Activated T-cell treated with anti-CD3 and anti-CD28 coated beads, Interleukin-2, amount 50 U/mL, for 48 hours (primary cell): Measurements from ENCODE around the gene SLC17A8.
"Not testable (repeated sequence)": the region's sequence is repeated elsewhere in the genome, so short reads cannot be mapped to it uniquely, and the experiment has no call there.

Experiments
- DNase-seq, 2 experiments: peaks; one replicate each; pipeline ENCODE4 v3.0.0-alpha.2; 2020

The SLC17A8 gene

DNA sequence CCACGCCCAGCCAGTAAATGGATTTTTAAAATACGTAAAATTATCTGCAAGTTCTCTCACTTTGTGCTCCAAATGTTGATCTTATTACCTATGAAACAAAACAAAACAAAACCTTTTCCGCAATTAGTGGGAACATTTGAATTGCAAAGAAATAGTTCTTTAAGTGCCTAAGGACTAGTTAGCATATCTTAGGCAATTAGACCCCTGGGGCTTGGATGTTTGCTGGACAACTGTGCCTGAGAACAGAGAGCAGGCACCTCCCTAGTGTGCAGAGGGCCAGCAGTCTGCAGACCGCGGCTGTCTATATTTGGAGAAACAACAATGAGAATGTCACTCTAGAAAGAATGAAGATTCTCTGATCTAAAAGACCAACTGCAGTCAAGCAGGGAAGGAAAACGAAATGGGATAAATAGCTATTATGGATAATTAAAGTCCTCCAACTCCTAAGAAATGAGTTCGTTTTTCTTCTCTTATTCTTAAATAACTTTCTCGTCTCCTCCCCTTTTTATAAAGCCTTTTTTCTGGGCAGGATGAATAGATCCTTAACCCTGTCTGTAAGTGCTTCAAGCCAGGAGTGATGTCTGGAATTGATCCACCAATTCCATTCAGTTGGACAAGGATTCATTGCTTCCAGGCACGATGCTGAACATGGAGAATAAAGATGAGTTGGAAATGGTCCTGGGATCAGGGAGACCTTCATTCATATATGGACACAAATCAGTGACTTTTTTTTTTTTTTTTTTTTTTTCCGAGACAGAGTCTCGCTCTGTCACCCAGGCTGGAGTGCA is 16.2 kb downstream of the SLC17A8 start:
- no peak for DNase-seq

DNA sequence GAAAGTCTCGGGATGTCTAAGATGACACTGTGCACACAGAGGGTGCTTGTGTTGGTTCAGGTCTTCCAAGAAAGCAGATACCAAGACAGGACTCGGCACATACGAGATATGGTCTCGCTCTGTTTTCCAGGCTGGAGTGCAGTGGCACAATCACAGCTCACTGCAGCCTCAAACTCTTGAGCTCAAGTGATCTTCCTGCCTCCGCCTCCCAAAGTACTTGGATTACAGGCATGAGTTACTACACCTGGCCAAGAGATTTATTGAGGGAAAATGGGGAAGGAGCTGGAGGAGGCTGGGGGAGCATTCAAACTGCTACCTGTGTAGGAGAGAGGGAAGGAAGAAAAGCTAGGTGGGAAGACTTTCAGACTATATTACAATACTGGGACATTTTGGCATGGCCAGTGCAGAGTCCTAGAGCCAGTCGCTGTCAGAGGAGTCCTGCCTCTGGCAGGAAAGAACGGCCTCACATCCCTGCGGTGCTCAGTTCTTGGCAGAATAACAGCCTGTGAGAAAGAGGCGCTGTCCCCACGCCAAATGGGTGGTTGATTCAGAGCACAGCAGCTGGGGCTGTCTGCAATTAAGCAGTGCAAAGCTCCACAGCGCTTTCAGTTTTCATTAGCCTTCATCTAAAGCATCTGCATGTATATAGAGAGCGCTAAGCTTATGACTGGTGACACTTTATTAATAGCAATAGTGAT is 18.3 kb downstream of the SLC17A8 start:
- DNase-seq, result no peak

- DNase-seq, result no peak
Observed at GRCh38 chr12:100376161-100376560, 19.3 kb downstream of the SLC17A8 start.

- no peak for DNase-seq
Observed at GRCh38 chr12:100381379-100381778, 24.5 kb downstream of the SLC17A8 start.

DNA sequence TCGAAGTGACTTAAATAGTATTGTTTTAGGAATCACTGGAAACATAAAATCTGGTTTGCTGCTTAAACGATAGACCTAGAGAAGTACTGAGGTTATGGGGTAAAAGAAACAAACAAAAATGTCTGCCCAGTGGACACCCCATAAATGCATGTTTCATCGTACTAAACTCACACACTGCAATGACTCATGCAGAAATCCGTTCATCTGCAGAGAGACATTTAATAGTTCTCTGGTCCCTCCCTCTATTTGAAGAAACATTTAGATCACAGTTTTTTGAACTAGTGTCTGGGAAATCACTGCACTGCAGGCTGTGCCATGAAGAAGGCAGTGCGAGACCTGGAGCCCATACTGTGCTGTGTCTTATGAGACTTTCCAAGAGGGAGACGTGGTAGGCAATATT is 25.5 kb downstream of the SLC17A8 start:
- DNase-seq, result no peak

DNA sequence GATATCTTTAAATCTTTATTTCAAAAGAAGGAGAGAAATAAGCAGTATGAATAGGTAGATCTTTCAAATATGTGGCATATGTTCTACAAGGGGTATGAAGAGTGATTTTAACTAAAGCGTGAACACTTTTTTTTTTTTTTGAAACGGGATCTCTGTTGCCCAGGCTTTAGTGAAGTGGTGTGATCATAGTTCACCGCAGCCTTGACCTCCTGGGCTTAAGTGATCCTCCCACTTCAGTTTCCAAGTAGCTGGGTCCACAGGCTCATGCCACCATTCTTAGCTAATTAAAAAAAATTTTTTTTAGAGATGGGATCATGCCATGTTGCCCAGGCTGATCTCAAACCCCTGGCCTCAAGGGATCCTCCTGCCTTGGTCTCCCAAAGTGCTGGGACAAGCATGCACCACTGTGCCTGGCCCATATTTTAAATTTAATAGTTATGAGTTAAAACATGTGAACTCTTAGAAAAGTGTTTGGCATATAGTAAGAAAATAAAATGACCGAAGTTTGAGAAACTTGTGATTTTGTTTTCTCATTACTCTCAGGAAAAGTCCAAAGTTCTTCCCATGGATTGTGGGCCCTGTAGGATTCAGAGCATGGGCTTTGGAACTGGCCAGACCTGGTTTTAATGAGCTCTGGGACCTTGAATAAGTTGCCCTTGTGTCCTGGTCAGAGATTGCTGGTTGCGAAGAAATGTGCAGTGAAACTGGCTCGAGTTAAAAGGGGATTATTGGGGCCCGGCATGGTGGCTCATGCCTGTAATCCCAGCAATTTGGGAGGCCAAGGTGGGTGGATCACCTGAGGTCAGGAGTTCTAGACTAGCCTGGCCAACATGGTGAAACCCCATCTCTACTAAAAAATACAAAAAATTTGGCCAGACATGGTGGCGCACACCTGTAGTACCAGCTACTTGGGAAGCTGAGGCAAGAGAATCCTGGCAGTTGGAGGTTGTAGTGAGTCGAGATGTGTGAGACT is 27.0 kb downstream of the SLC17A8 start:
- no peak for DNase-seq

- no peak for DNase-seq
Observed at GRCh38 chr12:100384559-100384935, 27.7 kb downstream of the SLC17A8 start.

DNA sequence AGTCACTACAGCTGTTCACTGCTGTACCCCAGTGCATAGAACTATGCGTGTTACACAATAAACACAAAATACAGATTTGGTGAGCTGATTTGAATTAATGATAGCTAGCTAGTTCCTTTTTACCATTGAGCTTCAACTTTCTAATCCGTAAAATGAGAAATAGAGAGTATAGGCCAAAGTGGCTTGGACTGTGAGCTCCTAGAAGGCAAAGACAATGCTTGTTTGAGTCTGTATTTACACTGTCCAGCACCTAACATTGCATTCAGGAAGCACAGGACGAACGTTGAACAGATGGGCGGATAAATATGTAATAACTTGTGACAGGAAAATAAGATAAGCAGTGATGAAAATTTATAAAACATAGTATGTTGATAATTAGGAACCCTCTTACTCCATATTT is 31.5 kb downstream of the SLC17A8 start:
- no peak for DNase-seq

- no peak for DNase-seq
Observed at GRCh38 chr12:100391856-100392255, 35.0 kb downstream of the SLC17A8 start.

- DNase-seq, result no peak
Observed at GRCh38 chr12:100393200-100393599, 36.3 kb downstream of the SLC17A8 start.

GRCh38 chr12:100395811-100396210 is 38.9 kb downstream of the SLC17A8 start:
- no peak for DNase-seq

DNA sequence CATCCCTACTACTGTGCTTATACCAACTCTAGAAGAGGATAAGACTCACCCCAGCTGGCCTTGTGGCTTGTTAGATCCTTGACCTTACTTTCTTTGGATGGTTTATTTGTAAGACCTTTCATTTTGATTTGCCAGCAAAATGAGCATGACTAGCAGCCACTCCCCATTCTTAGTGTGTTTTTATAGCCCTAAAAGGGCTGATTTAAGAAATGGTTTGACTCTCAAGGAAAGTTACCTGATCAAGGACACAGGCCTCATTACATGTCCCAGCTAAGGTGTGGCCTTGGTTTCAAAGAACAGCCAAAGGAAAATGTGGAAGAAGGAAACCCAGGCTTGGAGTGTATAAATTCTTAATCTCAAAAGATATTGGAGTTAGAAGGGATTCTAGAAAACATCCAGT is 41.4 kb downstream of the SLC17A8 start:
- DNase-seq, result no peak

DNA sequence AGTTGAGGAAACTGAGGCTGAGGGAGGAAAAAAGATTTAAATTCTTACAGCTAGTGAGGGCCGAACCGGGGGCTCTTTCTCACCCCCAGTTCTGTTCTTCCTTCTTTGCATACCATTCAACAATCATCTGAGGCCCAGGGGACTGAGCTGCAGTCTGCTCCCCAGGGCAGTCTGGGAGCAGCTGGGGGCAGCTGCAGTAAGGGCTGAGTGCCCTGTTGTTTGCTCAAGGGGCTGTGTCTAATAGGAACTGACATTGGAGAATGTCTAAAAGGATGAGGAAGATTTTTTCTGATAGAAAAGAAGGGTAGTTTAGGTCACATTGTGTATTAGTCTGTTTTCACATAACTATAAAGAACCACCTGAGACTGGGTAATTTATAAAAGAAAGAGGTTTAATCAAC is 42.2 kb downstream of the SLC17A8 start:
- no peak for DNase-seq

DNA sequence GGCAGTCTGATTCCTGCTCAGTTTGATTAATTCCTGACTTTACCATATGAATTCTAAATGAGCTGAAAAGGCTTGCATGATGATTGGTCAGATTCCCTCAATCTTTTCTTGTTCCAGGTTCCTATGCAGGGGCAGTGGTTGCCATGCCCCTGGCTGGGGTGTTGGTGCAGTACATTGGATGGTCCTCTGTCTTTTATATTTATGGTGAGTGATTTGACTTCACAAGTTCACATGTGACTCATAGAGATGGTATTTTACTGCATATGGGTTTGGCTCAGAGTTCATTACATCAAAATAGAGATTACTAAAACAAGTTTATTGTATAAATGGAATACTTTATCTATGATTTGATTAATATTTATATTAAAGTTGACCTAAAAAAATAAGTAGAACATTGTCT is 44.8 kb downstream of the SLC17A8 start:
- DNase-seq, result no peak

DNA sequence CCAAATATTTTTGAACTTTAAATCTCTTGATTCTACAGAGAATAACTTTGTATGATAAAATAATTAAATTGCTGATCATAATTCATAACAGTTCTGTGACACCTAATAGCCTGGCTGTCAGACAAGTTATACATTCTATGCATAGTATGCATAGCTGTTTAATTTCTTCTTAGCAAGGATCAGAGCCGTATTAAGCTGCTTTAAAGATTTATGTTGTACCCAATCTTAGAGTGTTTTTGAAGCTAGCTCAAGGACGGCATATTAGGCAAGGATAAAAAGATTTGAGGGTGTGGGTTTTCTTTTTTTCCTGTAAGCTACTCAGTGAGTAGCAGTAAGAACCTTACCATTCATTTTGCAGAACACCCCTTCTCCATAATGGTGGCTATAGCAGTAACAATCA is 45.9 kb downstream of the SLC17A8 start:
- DNase-seq, result no peak

- no peak for DNase-seq
Observed at GRCh38 chr12:100403446-100403845, 46.6 kb downstream of the SLC17A8 start.

DNA sequence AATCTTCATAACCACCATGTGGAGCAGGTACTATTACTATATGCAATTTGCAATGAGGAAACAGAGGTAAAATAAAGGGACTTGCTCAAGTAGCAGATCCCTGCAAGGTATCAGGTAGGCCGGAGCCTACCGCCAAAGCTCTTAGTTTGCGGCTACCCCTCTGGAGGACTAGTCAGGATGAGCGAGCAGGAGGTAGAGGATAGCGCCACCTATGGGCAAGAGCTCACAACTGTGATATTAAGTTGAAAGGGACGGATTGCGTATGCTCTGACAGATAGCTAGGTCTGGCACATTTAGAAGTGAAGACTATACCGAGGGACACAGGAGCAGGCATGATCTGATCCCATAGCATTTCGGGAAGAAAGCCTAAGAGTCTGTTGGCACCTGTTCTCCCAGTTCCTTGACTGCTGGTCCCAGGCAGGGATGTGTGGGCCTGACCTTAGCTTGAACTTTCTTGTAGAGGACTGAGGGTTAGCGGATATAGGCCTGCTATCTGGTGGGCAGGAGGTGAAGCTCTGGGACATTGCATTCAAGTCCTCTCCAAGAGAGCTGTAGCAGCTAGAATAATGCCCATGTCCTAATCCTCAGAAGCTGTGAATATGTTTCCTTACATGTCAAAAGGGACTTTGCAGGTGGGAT is 48.0 kb downstream of the SLC17A8 start:
- DNase-seq, result peak; percentile 42 to 48

- DNase-seq, result no peak
Observed at GRCh38 chr12:100413001-100413400, 56.1 kb downstream of the SLC17A8 start.

GRCh38 chr12:100414739-100415138 is 57.9 kb downstream of the SLC17A8 start:
- DNase-seq, result no peak

- no peak for DNase-seq
Observed at GRCh38 chr12:100422646-100423045, 65.8 kb downstream of the SLC17A8 start.

- no peak for DNase-seq
Observed at GRCh38 chr12:100426145-100426544, 69.3 kb downstream of the SLC17A8 start.

GRCh38 chr12:100427078-100427477 is 70.2 kb downstream of the SLC17A8 start:
- DNase-seq, result no peak

DNA sequence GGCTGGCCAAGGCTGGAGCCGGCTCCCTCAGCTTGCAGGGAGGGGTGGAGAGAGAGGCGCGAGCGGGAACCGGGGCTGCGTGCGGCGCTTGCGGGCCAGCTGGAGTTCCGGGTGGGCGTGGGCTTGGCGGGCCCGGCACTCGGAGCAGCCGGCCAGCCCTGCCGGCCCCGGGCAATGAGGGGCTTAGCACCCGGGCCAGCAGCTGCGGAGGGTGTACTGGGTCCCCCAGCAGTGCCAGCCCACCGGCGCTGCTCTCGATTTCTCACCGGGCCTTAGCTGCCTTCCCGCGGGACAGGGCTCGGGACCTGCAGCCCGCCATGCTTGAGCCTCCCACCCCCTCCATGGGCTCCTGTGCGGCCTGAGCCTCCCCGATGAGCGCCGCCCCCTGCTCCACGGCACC is 73.4 kb downstream of the SLC17A8 start:
- not testable (repeated sequence) for DNase-seq
